Peyer's patch (tissue), 4 donors: ENCODE results near the gene NAV2.

Experiments used
- CTCF ChIP-seq, 6 experiments: fragments of 450-650 bp in 4 of 6; fragments of 200-600 bp in 2 of 6; sonication (generic) in 1 of 6; IDR thresholded peaks; one replicate each; pipeline ENCODE4 v1.5.1; 2017 to 2019; ENCODE audit warnings: antibody characterized with exemption in 6 of 6, mild to moderate bottlenecking in 3 of 6, moderate library complexity in 1 of 6
- POLR2A ChIP-seq, 2 donors: fragments of 450-650 bp; IDR thresholded peaks; one replicate each; pipeline ENCODE4 v1.5.1; 2017; ENCODE audit warnings: antibody characterized with exemption in 2 of 2, mild to moderate bottlenecking in 2 of 2, moderate library complexity in 2 of 2

GRCh38 chr11:19696073-19696472 lies 16.6 kb upstream of the NAV2 start:
- TF ChIP-seq POLR2A (IDR thresholded peaks at IDR 0.05), result no peak
- no peak for TF ChIP-seq CTCF (IDR thresholded peaks at IDR 0.05)
